HG02973 (cell line): ENCODE data around the gene FOXRED1.

Source experiments
- ATAC-seq: cut with Tn5 transposase; IDR thresholded peaks from one replicate; pipeline ENCODE4 v1.9.1; 2021; ENCODE audit warnings: moderate library complexity; ENCODE audit not compliant: unreplicated experiment

Gene FOXRED1

DNA sequence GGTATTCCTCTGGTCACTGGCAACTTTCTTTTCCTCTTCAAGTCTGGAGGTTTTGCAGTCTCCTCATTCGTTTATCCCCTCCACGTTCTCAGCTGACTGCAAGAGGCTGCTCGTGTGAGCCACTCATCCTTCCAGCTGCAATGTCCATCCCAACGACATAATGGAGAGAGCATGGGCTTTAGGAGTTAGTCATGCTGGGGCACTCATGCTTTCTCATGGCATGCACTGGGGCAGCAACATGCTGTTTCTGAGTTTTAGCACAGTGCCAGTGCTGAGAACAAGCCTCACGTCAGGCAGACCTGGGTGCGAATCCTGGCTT lies 42.0 kb downstream of the FOXRED1 start:
- ATAC-seq = no peak

DNA sequence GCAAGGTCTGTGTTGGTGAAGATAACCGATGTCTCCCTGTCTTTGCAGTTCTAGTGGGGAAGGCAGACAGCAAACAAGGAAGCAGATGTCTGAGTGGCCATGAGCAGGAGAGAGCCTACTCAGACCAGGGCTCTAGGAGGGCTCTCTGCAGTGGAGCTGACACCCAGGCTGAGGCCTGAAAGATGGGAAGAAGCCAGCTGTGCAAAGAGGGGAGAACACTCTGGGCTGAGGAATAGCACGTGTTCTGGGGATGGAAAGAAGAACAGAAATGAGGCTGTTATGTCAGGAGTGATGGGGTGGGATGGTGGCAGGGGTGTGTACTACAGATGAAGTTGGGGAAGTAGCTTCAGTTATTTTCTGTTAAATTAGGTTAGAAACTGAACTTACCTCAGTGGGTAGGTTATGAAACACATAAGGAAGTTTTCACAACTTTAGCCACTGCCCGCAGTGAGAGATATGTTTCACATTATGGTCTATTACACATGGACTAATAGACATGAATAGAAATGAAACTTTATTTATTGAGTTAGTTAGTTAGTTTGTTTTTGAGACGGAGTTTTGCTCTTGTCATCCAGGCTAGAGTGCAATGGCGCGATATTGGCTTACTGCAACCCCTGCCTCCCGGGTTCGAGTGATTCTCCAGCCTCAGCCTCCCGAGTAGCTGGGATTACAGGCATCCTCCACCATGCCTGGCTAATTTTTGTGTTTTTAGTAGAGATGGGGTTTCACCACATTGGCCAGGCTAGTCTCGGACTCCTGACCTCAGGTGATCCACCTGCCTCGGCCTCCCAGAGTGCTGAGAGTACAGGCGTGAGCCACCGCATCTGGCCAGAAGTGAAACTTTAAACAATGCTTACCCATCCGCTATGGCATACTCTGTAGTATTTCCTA lies 42.7 kb downstream of the FOXRED1 start:
- ATAC-seq = peak; percentile 70

DNA sequence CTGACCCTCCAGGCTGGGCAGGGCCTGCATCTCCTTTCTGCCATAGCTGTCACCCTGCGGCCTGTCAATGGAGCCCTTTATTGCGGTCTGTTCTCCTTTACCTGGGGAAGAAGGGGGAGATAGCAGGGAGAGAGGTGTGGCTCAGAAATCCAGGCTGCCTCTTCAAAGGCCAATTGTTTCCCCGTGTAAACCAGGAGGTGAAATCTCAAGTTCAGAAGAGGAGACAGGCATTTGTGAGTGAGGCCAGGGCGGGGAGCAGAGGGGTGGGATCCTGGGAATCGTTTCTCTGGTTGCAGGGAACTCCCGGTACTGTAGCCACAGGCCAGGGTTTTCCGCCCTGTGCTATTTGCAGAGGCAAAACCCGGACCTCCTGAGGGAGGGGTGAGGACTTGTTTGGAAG lies 44.0 kb downstream of the FOXRED1 start:
- ATAC-seq = no peak

DNA sequence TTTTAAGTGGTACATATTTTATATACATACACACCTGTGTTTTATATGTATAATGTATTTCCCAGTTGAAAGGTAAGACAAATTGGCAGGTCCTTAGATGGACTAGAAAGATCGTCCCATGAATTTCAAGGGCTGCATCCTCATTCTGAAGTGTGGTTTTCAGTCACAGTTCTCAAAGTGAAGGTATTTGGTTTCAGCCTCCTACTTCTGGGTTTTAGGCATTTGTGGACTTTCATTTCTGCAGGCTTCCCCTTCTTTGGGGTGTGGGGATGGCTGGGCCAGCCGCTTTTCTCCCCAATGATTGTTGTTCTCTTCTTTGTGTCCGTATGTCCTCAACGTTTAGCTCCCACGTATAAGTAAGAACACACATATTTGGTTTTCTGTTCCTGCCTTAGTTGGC lies 44.9 kb downstream of the FOXRED1 start:
- ATAC-seq = no peak

DNA sequence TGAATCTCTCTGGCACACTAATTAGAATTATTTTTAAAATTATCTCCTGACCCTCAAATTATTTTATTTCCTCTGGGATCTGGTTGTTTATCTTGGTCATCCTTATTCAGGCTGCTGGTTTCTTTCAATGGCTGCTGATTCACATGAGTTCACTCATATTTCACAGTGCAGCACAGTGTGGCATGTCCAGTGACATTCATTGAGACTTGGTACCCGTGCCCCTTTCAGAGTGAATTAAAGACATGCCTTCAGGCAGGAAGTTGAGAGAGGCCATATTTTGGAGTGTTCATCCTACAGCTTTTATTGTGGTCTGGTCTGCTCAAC lies 48.4 kb downstream of the FOXRED1 start:
- no peak for ATAC-seq

DNA sequence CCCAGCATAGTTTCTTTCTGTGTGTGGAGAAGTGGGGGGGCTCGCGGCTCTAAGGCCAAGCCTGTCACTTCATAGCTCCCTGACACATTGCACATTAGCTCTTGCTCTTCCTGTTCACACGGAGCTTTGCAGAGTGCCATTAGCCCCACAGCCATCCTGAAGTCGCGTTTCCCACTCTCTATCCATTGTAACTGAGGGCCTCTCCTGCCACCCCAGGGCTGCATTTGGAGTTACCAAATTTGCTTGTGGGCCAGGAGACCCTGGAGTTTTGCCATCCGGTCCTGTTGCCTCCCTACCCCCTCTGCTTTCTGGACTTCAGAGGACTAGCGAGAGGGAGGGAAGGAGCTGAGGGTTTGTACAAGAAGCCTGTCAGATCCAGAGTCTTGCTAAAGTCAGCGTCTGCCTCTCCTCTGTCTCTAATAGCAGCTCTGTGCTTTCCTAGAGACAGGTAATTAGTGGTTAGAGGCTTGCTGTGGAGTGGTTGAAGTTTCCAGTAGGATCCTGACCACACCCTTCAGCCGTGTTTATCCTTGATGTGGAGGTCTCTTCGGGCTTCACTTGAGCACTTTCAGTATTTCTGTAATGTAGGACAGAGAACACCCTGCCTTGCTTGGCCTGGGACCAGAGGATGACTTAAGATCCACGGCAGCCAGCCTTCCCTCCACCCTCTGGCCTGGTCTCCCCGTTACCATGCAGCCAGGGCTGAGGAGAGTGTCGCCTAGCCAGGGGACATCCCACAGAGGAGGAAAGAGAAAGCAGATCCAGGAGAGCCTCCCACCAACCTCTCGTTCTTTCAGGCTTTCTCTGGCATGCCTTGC lies 49.0 kb downstream of the FOXRED1 start:
- peak; percentile 27 for ATAC-seq

DNA sequence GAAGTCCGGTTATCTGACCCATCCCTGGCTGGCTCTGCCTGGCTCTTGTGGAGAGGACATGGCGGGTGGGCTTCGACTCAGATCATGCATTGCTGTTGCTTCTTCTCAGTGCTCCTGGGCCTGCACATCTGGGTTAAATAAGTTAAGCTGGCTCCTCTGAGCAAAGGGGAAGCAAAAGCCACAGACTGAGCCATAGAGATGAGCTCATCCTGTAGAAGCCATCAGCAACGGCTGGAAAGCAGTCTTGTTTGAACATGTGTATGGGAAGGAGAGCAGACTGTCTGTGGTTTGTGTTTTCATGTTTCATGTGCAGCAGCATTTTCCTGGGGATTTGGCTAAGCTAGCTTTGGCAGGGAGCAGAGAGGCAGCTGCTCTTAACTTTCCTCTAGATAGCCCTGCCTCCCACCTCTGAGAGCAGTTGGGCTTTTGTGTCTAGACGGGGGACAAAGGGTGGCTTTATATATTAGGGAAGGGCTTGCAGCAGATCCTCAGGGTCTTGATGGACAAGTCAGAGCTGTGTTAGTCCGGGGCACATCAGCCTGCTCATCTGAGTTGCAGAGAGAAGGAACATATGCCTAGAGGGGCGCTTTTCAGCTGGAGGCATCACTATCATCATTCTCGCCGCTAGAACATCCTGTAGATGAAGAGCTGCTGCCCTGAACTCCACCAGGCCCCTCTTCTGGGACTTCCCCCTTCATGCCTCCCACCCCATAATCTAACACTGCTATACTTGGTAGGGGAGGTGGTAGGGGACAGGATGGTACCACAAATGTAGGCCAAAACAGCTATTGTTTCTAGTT lies 49.8 kb downstream of the FOXRED1 start:
- peak; percentile 75 for ATAC-seq

- ATAC-seq = no peak
These were observed 50.4 kb downstream of the FOXRED1 start for GRCh38 chr11:126319374-126319740.

DNA sequence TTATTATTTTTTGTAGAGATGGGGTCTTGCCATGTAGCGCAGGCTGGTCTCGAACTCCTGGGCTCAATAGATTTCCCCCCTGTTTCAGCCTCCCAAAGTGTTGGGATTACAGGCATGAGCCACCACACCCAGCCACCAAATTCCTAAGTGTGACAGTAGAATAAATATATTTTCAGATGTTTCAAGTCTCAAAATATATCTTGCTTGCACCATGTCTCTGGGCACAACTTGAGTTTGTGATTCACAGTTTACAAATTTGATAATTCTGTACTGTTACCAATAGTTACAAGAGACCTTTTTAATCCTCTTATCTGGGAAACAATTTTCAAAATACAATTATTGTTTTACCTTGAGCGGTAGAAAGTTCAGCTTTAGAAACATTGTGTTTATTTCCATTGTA lies 54.0 kb downstream of the FOXRED1 start:
- no peak for ATAC-seq

DNA sequence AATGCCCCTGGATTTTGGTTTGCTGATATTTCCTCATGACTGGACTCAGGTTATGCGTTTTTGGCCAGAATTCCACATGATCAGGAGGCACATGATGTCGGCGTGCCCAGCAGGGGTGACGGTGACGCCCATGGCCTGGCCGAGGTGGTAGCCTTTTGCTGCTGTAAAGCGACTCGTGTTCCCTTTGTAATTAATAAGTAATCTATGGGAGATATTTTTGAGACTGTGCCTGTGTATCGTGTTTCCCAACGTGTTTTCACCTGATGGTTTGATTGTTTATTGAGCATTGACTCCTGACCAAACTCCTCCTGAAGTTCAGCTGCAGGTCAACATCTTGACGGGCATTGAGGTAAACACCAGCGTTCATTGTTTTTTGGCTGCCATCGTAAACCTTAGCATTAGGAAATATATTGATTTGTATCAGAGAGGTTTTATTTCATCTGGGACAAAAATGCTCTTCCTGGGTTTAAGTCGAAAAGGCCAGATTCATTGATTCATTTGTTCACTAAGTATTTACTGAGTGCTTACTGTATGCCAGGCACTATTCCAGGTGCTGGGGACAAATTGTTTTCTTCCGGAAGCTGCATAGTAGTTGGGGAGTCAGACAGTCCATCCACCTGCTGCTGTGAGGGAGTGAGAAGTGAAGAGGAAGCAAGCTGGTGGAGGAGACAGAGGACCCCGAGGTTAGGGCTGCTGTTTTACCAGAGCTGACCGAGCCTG lies 58.5 kb downstream of the FOXRED1 start:
- ATAC-seq = no peak
